Suprapubic skin (tissue), 4 donors: ENCODE data around the gene FSTL3. TPM values are rescaled to one million over a fixed set of nuclear protein-coding genes. Genes with fewer than 3 reads are reported as not detected.

Experiments
- DNase-seq, 2 donors: peaks; one replicate each; pipeline ENCODE4 v3.0.0-alpha.2; 2019; ENCODE audit warnings: low spot score in 2 of 2
- H3K27ac ChIP-seq: fragments of 200-600 bp; sonication (generic); one replicate; pipeline ENCODE4 v1.5.1; 2019
- H3K27me3 ChIP-seq: fragments of 200-600 bp; sonication (generic); one replicate; pipeline ENCODE4 v1.5.1; 2019
- H3K36me3 ChIP-seq: fragments of 200-600 bp; sonication (generic); one replicate; pipeline ENCODE4 v1.5.1; 2019
- H3K4me1 ChIP-seq: fragments of 200-600 bp; sonication (generic); one replicate; pipeline ENCODE4 v1.5.1; 2019
- H3K4me3 ChIP-seq: fragments of 200-600 bp; sonication (generic); one replicate; pipeline ENCODE4 v1.5.1; 2019; ENCODE audit warnings: mild to moderate bottlenecking
- H3K9me3 ChIP-seq: fragments of 200-600 bp; sonication (generic); one replicate; pipeline ENCODE4 v1.5.1; 2019
- CTCF ChIP-seq, 2 donors: fragments of 200-600 bp in 1 of 2; fragments of 450-650 bp in 1 of 2; sonication (generic) in 1 of 2; IDR thresholded peaks; one replicate each; pipeline ENCODE4 v1.5.1; 2016 to 2019; ENCODE audit warnings: antibody characterized with exemption in 2 of 2, mild to moderate bottlenecking in 1 of 2, moderate library complexity in 1 of 2
- EP300 ChIP-seq: sonication (generic); formaldehyde crosslinking; IDR thresholded peaks from one replicate; pipeline ENCODE4 v1.6.1; 2017; ENCODE audit warnings: antibody characterized with exemption
- POLR2A ChIP-seq, 2 donors: fragments of 450-650 bp; IDR thresholded peaks; one replicate each; pipeline ENCODE4 v1.6.1; 2017; ENCODE audit warnings: antibody characterized with exemption in 2 of 2, mild to moderate bottlenecking in 2 of 2, moderate library complexity in 2 of 2
- POLR2AphosphoS5 ChIP-seq, 3 donors: sonication (generic); formaldehyde crosslinking; IDR thresholded peaks; one replicate each; pipeline ENCODE4 v1.6.1; 2017; ENCODE audit warnings: antibody characterized with exemption in 3 of 3
- WGBS: methylation state at CpG from one replicate; pipeline ENCODE4 v1.1.5; 2018; 5-methylcytosine and 5-hydroxymethylcytosine counted together
- total RNA-seq, 4 donors: library from RNA; depleted of rRNA; stranded (reverse); fragments of >200 nt; gene quantifications; one replicate each; pipeline ENCODE4 v1.1.0, GENCODE V29; 2016

FSTL3 gene
- total RNA-seq, 4 donors from 2014 or later = 19.6 to 61.4 (median 59.0) TPM

DNA sequence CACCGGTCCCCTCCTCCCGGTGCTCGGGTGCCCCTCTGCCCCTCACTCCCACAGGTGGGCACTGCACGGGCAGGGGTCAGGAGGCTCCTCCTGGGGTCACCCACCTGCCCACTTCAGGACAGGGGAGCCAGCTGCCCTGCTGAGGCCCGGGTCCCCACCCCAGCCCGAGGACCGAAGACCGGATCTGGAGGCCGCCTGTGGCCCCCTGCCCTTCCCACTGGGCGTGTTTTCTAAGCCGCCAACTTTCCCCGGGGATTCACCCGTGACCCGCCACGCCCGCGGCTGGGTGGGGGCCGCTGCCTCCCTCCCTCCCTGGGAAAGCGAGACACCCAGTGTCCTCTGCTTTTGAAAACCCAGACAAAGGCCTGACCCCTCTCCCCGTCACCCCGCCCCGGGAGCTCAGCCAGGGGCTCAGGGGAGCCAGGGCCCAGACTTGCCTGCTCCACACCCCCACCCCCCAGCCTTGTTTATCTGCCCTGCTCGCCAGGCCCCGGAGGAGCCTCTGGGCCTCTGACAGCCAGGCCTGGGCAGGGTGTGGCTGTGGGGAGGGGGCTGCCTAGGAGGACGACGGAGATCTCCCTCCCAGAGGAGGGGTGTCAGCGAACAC, 33.9 kb downstream of the FSTL3 start:
- TF ChIP-seq POLR2AphosphoS5 (IDR thresholded peaks at IDR 0.05) = no peak
- TF ChIP-seq POLR2A (IDR thresholded peaks at IDR 0.05) = peak in 1 of 2 donors; percentile 25
- Histone ChIP-seq H3K4me1 (peaks cover 34% of the 10 kb centered on the region), H3K36me3 (no peaks in the 10 kb centered on the region), H3K27me3 (peaks cover 7% of the 10 kb centered on the region), H3K27ac (peak overlapping the region; percentile 91), H3K4me3 (peak overlapping the region; percentile 90), H3K9me3 (no peaks in the 10 kb centered on the region)
- DNase-seq = peak in 1 of 2 donors; percentile 82
- 60% methylated on average over 2 of the region's 27 CpGs for WGBS

DNA sequence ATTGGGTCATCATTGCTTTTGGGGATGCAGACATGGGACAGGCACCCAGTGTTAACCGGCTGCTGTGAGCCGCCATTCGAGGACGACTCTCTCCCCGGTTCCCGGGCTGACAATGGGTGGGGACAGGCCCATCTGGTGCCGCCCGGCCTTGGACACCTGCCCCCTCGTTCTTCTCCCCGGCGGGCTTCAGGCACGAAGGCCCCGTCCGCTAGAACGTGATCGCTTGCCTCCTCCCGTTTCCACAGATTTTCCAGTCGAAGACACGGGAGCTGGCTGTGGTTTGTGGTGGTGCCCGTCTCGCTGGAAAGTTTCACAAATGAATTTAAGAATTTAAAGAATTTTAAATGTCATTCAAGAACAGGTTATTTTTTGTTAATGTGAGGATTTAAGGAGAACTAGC, 34.6 kb downstream of the FSTL3 start:
- no peak for TF ChIP-seq CTCF (IDR thresholded peaks at IDR 0.05)
- TF ChIP-seq POLR2A (IDR thresholded peaks at IDR 0.05) = no peak
- TF ChIP-seq POLR2AphosphoS5 (IDR thresholded peaks at IDR 0.05) = no peak
- TF ChIP-seq EP300 = no peak
- H3K27ac ChIP-seq = peak overlapping the region; percentile 91
- peaks cover 34% of the 10 kb centered on the region for H3K4me1 ChIP-seq
- no peak for DNase-seq
- peaks cover 7% of the 10 kb centered on the region for H3K27me3 ChIP-seq
- no peaks in the 10 kb centered on the region for H3K9me3 ChIP-seq
- peak overlapping the region; percentile 90 for H3K4me3 ChIP-seq
- 54% methylated on average over 14 of the region's 21 CpGs for WGBS
- H3K36me3 ChIP-seq = peaks cover 4% of the 10 kb centered on the region

GRCh38 chr19:711254-711653, 35.1 kb downstream of the FSTL3 start:
- H3K4me1 ChIP-seq = peaks cover 34% of the 10 kb centered on the region
- DNase-seq = no peak
- peak overlapping the region; percentile 91 for H3K27ac ChIP-seq
- H3K27me3 ChIP-seq = peaks cover 7% of the 10 kb centered on the region
- H3K9me3 ChIP-seq = no peaks in the 10 kb centered on the region
- no peak overlapping the region for H3K4me3 ChIP-seq
- WGBS = 75% methylated on average over 8 of the region's 8 CpGs
- H3K36me3 ChIP-seq = peaks cover 4% of the 10 kb centered on the region
- no peak for TF ChIP-seq CTCF (IDR thresholded peaks at IDR 0.05)

DNA sequence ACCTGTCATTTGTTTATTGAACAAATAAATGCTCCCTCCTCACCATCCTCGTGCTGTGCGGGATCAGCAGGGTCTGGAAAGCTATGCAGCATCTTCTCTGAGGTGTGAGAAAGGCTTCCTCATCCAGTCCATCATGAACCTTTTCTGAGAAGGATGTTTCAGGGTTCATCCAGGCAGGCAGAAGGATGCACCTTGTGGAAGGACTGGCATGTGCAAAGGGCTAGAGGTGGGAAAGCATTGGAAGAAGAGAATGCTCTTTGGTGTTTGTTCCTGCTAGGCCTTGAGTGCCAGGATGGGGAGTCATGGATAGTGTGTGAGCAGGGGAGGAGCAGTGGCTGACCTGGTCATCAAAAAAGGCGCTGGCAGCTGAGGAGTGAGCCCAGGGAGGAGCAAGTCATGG, 39.2 kb downstream of the FSTL3 start:
- peaks cover 28% of the 10 kb centered on the region for H3K4me1 ChIP-seq
- no peak for DNase-seq
- peaks cover 5% of the 10 kb centered on the region for H3K27me3 ChIP-seq
- peaks cover 4% of the 10 kb centered on the region for H3K36me3 ChIP-seq
- TF ChIP-seq POLR2AphosphoS5 (IDR thresholded peaks at IDR 0.05) (no peak), EP300 (no peak), POLR2A (IDR thresholded peaks at IDR 0.05) (no peak), CTCF (IDR thresholded peaks at IDR 0.05) (no peak)
- H3K4me3 ChIP-seq = no peak overlapping the region
- H3K27ac ChIP-seq = no peak overlapping the region
- H3K9me3 ChIP-seq = no peaks in the 10 kb centered on the region
- 92% methylated on average over 3 of the region's 3 CpGs for WGBS

- H3K4me3 ChIP-seq = no peak overlapping the region
- TF ChIP-seq EP300 (no peak), POLR2AphosphoS5 (IDR thresholded peaks at IDR 0.05) (no peak), POLR2A (IDR thresholded peaks at IDR 0.05) (no peak), CTCF (IDR thresholded peaks at IDR 0.05) (no peak)
- H3K4me1 ChIP-seq = peaks cover 27% of the 10 kb centered on the region
- H3K36me3 ChIP-seq = peaks cover 4% of the 10 kb centered on the region
- H3K27me3 ChIP-seq = peaks cover 5% of the 10 kb centered on the region
- H3K27ac ChIP-seq = peak overlapping the region; percentile 79
- H3K9me3 ChIP-seq = no peaks in the 10 kb centered on the region
- 65% methylated on average over 9 of the region's 23 CpGs for WGBS
- no peak for DNase-seq
Observed at GRCh38 chr19:718251-718951, 42.2 kb downstream of the FSTL3 start.
